HepG2 (cell line): ENCODE results near the gene S100A13. TPM values are rescaled to one million over a fixed set of nuclear protein-coding genes. Genes with fewer than 3 reads are reported as not detected.

Experiments used
- DNMT3B ChIP-seq: conservative IDR thresholded peaks from 2 replicates; pipeline ENCODE4 v1.6.1; 2016; ENCODE audit warnings: missing biosample characterization, control low read depth
- E2F1 ChIP-seq: sonication (generic); formaldehyde crosslinking; IDR thresholded peaks from 2 replicates; pipeline ENCODE4 v1.5.0; 2020; ENCODE audit warnings: missing genetic modification reagents
- FOXA3 ChIP-seq: IDR thresholded peaks from 2 replicates; pipeline ENCODE4 v1.6.1; 2016; ENCODE audit warnings: missing genetic modification reagents, missing compliant biosample characterization
- MAFK ChIP-seq, 2 experiments: IDR thresholded peaks in 1 of 2; conservative IDR thresholded peaks in 1 of 2; 2 replicates each; pipeline ENCODE4 v1.6.1; 2011; ENCODE audit warnings: improper control_type of control experiment in 2 of 2, low read length in 2 of 2
- NR2F2 ChIP-seq: IDR thresholded peaks from 2 replicates; pipeline ENCODE4 v1.6.1; 2012; ENCODE audit warnings: low read depth, inconsistent platforms, borderline replicate concordance
- PRMT3 ChIP-seq: sonication (generic); formaldehyde crosslinking; IDR thresholded peaks from 2 replicates; pipeline ENCODE4 v1.8.1; 2022; ENCODE audit warnings: low read depth, mild to moderate bottlenecking, moderate library complexity, missing genetic modification reagents, borderline replicate concordance
- REPIN1 ChIP-seq: sonication (generic); formaldehyde crosslinking; IDR thresholded peaks from 2 replicates; pipeline ENCODE4 v1.8.0; 2022; ENCODE audit warnings: missing genetic modification reagents, low read depth, mild to moderate bottlenecking, borderline replicate concordance
- SCMH1 ChIP-seq: sonication (generic); formaldehyde crosslinking; IDR thresholded peaks from 2 replicates; pipeline ENCODE4 v1.9.0; 2021; ENCODE audit warnings: missing genetic modification reagents, mild to moderate bottlenecking, borderline replicate concordance
- THAP7 ChIP-seq: sonication (generic); formaldehyde crosslinking; IDR thresholded peaks from 2 replicates; pipeline ENCODE4 v1.8.1; 2023; ENCODE audit warnings: mild to moderate bottlenecking, missing genetic modification reagents
- YEATS2 ChIP-seq: sonication (generic); formaldehyde crosslinking; IDR thresholded peaks from 2 replicates; pipeline ENCODE4 v1.4.0; 2020; ENCODE audit warnings: missing genetic modification reagents, borderline replicate concordance
- ZNF281 ChIP-seq: sonication (generic); formaldehyde crosslinking; IDR thresholded peaks from 2 replicates; pipeline ENCODE4 v1.4.0; 2020; ENCODE audit warnings: missing genetic modification reagents, borderline replicate concordance
- ZNF598 ChIP-seq: sonication (generic); formaldehyde crosslinking; IDR thresholded peaks from 2 replicates; pipeline ENCODE4 v1.5.1; 2020; ENCODE audit warnings: mild to moderate bottlenecking, missing genetic modification reagents, borderline replicate concordance
- ZNF609 ChIP-seq: sonication (generic); formaldehyde crosslinking; IDR thresholded peaks from 2 replicates; pipeline ENCODE4 v1.4.0; 2020; ENCODE audit warnings: mild to moderate bottlenecking, missing genetic modification reagents, borderline replicate concordance
- ZNF75D ChIP-seq: sonication (generic); formaldehyde crosslinking; IDR thresholded peaks from 2 replicates; pipeline ENCODE4 v1.8.1; 2023; ENCODE audit warnings: missing genetic modification reagents, mild to moderate bottlenecking, borderline replicate concordance
- ZNF761 ChIP-seq: sonication (generic); formaldehyde crosslinking; conservative IDR thresholded peaks from 2 replicates; pipeline ENCODE4 v1.4.0; 2020; ENCODE audit warnings: mild to moderate bottlenecking, missing genetic modification reagents
- ZNF784 ChIP-seq: sonication (generic); formaldehyde crosslinking; IDR thresholded peaks from 2 replicates; pipeline ENCODE4 v1.5.1; 2020; ENCODE audit warnings: missing genetic modification reagents, mild to moderate bottlenecking, borderline replicate concordance
- polyA plus RNA-seq, 8 experiments: library from polyadenylated mRNA; depleted of rRNA in 3 of 8; stranded (reverse) in 7 of 8; unstranded in 1 of 8; fragments of >200 nt; fragmentation: Illumina TruSeq in 4 of 8; extraction: Trizol in 4 of 8; gene quantifications; 2 replicates each; pipeline versions ENCODE4 v1.2.1 to v1.2.3, GENCODE V29; 2011 to 2016; ENCODE audit warnings: low read depth in 4 of 8, missing spikeins in 1 of 8, mixed read lengths in 1 of 8; ENCODE audit not compliant: insufficient read depth in 1 of 8
- total RNA-seq, 5 experiments: library from RNA; depleted of rRNA; stranded (reverse); fragments of >200 nt; fragmentation: Illumina TruSeq; extraction: Trizol; gene quantifications; 2 replicates each; pipeline ENCODE4 v1.2.3, GENCODE V29; 2016; ENCODE audit warnings: low read depth in 1 of 5

S100A13 gene
- total and polyA plus RNA-seq, 2 of the 13 experiments (the other 11 are each of a cell fraction or from before 2014, with no cell fraction given), result 89.5 to 172 TPM

GRCh38 chr1:153670859-153671627 lies 43.7 kb upstream of the S100A13 start, which contains the start of gene ILF2 (continued):
- TF ChIP-seq SCMH1 (CRISPR knock-in tag) (no peak), ZNF598 (CRISPR knock-in tag) (0 out of 2 replicates have a peak, but pooled peaks have one; percentile 59), ZNF609 (CRISPR knock-in tag) (no peak), NR2F2 (no peak; the same call in 1 of the 2 replicates), E2F1 (CRISPR knock-in tag) (peak; percentile 61; the same call in 1 of the 2 replicates), YEATS2 (CRISPR knock-in tag) (no peak; the same call in 1 of the 2 replicates), ZNF75D (0 out of 2 replicates have a peak, but pooled peaks have one; percentile 38), ZNF784 (no peak), THAP7 (no peak), ZNF761 (CRISPR knock-in tag) (no peak), MAFK (conservative IDR thresholded peaks at IDR 0.05 in 1 of 2, IDR thresholded peaks at IDR 0.05 in 1 of 2; ENCODE audit: low read length in 2 of 2) (no peak), PRMT3 (CRISPR knock-in tag) (no peak), FOXA3 (peak; percentile 30; the same call in 1 of the 2 replicates), DNMT3B (CRISPR knock-in tag) (0 out of 2 replicates have a peak, but pooled peaks have one; percentile 24), REPIN1 (CRISPR knock-in tag) (peak; percentile 85; the same call in 1 of the 2 replicates), ZNF281 (no peak)
